GM19099 (cell line): ENCODE results near the gene HMGB4.

ENCODE experiments used
- POLR2A ChIP-seq: IDR thresholded peaks from 3 replicates; pipeline ENCODE4 v1.6.1; 2011; ENCODE audit warnings: low read depth; ENCODE audit not compliant: insufficient read length; ENCODE audit errors: extremely low read depth

Gene HMGB4

GRCh38 chr1:33828654-33829053 is 35.2 kb upstream of the HMGB4 start:
- TF ChIP-seq POLR2A, result no peak

DNA sequence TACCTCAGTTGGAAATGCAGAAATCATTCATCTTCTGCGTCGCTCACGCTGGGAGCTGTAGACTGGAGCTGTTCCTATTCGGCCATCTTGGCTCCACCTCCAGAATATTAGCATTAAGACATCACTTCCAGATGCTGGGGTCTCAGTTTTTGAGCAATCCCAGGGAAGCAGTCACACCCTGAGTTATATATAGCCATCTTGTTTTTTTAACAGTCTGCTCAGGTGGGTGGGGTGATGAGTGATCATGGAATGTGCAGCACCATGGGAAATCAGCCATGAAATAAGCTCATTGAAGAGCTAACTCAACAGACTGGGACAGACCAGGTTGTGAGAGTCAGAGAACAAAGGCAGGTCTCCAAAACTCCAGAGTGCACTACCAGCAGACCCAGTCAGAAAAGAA is 27.0 kb upstream of the HMGB4 start:
- no peak for TF ChIP-seq POLR2A

DNA sequence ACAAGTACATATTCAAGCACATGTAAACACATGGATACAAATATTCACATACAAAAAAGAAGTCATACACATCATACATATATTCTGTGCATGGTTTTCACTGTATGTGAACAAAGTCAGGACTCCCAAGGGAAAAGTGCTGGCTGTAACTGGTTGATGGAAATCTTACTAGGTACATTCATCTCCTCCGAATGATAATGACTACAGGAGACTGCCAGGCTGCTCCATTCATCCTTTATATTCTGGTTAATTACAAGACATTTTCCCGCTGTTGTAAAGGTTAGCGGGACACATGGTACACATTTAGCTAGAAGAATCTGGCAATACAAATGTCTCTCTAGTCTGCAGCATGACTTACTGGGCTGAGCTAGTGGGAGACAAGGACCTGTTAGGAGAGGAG is 26.2 kb upstream of the HMGB4 start:
- no peak for TF ChIP-seq POLR2A

DNA sequence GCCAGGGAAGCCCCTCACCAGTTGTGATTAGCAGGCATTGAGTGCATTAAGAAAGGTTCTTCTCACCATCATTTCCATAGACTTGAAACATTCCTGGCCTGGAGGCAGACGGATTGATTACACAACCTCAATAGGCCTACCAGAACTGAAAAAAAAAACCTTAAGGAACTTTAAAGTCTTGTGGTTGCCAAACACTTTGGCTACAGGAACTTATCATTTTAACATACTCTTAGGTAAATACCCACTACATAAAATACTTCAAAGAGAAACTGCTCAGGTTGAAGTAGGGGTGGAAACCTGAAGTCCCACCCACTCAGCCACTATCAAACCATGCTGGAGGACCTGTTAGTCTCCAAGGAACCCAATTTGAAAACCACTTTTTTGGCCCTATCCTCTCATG is 22.4 kb upstream of the HMGB4 start:
- no peak for TF ChIP-seq POLR2A

DNA sequence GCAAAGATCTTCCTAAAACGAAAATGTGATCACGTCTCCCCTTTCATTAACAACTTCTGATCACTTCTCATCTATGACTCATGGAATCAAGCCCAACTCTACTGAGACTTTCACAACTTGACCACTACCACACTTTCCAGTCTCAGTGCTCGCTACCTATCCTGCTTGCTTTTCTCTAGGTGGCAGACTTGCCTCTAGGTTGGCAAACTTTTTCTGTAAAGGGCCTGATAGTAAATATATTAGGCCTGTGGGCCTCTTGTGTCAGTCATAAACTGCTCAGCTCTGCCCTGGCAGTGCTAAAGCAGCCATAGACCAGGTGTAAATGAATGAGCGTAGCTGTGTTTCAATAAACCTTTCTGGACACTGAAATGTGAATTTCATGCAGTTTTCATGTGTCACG is 21.5 kb upstream of the HMGB4 start:
- no peak for TF ChIP-seq POLR2A

- no peak for TF ChIP-seq POLR2A
Measured at GRCh38 chr1:33844166-33844565, 19.7 kb upstream of the HMGB4 start.

- no peak for TF ChIP-seq POLR2A
Measured at GRCh38 chr1:33846861-33847260, 17.0 kb upstream of the HMGB4 start.

DNA sequence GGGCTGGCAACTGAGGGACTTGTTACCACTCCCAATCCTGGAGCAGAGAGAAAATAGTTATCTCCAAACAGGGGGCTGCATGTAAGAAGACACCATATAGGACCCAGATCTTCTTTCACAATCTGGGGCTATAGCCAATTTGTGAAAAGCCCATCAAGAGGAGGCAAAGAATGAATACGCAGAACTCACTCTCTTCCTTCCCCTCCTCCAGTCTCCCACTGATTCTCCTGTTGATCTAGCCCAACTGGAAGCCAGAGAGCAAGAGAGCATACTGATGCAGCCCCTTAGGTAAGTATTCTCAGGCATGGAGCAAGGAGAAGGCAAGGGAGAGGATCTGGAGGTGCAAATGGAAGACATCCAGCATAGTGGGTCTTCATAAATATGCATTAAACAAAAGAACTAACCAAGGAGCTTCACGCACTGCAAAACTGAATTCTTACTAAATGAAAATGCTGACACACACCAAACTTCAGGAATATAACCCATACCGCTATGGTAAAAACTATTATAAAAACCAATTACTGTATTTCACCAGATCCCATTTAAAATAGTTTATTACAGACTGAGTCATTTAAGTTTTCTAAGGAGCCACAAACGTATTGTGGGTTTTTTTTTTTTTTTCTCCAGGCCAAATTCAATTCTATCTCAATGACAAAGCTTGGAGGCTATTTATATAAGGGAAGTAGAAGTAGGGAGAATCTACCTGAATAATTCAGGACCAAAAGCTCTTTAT is 15.5 kb upstream of the HMGB4 start:
- no peak for TF ChIP-seq POLR2A

DNA sequence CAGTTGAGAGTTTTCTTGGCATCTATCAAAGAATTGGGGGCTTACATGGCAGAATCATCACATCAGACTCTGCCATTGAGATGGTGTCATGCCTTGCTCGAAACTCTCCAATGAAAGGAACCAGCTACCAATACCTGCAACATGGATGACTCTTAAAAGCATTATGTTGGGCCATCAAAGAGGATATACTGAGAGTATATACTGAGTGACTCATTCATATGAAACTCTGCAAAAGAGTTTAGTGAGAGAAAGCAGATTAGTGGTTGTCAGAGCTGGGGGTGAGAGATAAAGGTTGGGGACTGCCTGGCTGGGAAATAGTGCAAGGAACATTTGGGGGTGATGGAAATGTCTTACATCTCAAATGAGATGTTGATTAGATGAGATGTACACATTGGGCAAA is 14.7 kb upstream of the HMGB4 start:
- TF ChIP-seq POLR2A, result no peak

GRCh38 chr1:33850481-33850880 is 13.4 kb upstream of the HMGB4 start:
- no peak for TF ChIP-seq POLR2A

GRCh38 chr1:33852711-33853110 is 11.2 kb upstream of the HMGB4 start:
- no peak for TF ChIP-seq POLR2A

- TF ChIP-seq POLR2A, result no peak
Measured at GRCh38 chr1:33853431-33853830, 10.4 kb upstream of the HMGB4 start.

DNA sequence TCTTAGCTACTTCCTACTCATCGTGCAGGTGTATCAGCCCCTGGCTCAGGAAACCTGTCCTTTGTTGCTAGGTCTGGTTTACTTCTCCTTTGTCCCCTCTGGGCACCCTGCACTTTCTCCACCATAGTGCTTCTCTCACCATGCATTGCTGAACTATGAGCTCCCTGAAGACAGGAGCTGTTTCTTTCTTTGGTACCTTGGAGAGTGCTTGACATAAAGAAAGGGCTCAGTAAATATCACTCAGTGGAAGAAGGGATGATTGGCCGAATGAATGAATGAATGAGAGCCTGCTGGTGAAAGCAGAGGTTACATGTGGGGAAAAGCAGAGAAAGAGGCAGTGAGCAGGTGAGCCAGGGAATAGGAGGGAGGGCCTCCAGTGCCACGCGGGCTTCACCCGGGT is 9.8 kb upstream of the HMGB4 start:
- no peak for TF ChIP-seq POLR2A

- TF ChIP-seq POLR2A, result no peak
Measured at GRCh38 chr1:33860671-33861070, 3.2 kb upstream of the HMGB4 start.

DNA sequence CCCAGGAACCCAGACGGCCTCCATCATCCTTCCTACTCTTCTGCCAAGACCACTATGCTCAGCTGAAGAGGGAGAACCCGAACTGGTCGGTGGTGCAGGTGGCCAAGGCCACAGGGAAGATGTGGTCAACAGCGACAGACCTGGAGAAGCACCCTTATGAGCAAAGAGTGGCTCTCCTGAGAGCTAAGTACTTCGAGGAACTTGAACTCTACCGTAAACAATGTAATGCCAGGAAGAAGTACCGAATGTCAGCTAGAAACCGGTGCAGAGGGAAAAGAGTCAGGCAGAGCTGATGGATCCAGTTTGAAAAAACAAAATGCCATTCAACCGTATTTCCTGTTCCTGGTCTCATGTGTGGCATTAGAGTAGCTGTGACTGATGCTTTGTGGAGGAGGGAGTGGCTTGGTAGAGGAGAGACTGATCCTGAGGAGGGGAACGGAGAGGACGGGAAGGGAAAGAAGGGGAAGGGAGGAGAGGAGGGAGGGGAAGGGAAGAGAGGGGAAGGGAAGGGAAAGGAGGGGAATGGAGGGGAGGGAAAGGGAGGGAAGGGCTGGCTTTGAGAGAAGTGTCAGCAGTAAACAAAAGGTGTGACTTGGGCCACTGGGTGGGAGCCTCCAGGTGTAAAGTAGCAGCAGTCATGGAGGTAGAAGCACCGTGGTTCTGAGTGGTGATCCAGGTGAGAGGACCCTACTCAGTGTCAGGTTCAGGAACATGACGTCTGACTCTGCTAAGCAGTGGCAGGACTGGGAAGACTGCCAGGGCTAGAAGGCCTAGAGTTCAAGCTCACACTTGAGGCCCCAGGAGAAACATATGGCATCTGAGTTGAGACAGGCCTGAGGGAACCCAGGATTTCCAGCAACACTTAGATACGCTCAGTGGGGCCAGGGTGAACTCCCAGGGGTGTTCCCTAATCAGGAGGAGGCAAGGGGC is 846 bp downstream of the HMGB4 start:
- no peak for TF ChIP-seq POLR2A

- no peak for TF ChIP-seq POLR2A
Measured at GRCh38 chr1:33866281-33866680, 2.4 kb downstream of the HMGB4 start.
